Heart left ventricle (tissue), 13 donors: Measurements from ENCODE around the gene COL11A1.

Experiments
- CTCF ChIP-seq, 12 donors: fragments of 200-600 bp; sonication (generic) in 4 of 12; IDR thresholded peaks; one replicate each; pipeline versions ENCODE4 v1.5.0 to v1.8.0; 2018 to 2022; ENCODE audit warnings: antibody characterized with exemption in 12 of 12, mild to moderate bottlenecking in 5 of 12
- POLR2A ChIP-seq, 2 donors: fragments of 450-650 bp; IDR thresholded peaks; one replicate each; pipeline ENCODE4 v1.6.1; 2017; ENCODE audit warnings: antibody characterized with exemption in 2 of 2, mild to moderate bottlenecking in 2 of 2, moderate library complexity in 2 of 2
- donor health status: ischemic (EF 13 %, LVEDD 7.1; RV severe dilation, severe dysfunction).
- donor health status: DM: no; HTN: yes; CAD: no.
- donor health status: DM: no; HTN: no; CAD: no.
- donor health status: ischemic (EF 25% LVEDD 6.9; RV normal size, moderate dysfunction).
- donor health status: ischemic (EF 25% LVEDD 5.7; RV mildly dilated, moderate dysfunction).
- donor health status: ischemic (EF 35%, LVEDD 5.7; RV mildly dilated, moderate dysfunction).
- donor health status: nonischemic (EF 11% LVEDD 7.7; RV severe dilation, severe dysfunction).
- donor health status: DM: yes; HTN: yes; CAD: no.
- donor health status: PGD.
- donor health status: ischemic (EF 29% LVEDD 5.4; RV normal size, mild dysfunction).
- donor health status: nonischemic (EF 23%, LVEDD 6.1; RV moderate dilation, normal function).

GRCh38 chr1:103108376-103109150 is at the start of gene COL11A1:
- TF ChIP-seq POLR2A (IDR thresholded peaks at IDR 0.05) (no peak), CTCF (IDR thresholded peaks at IDR 0.05) (no peak)
